Measurements from ENCODE around the gene MMS19.

DNA sequence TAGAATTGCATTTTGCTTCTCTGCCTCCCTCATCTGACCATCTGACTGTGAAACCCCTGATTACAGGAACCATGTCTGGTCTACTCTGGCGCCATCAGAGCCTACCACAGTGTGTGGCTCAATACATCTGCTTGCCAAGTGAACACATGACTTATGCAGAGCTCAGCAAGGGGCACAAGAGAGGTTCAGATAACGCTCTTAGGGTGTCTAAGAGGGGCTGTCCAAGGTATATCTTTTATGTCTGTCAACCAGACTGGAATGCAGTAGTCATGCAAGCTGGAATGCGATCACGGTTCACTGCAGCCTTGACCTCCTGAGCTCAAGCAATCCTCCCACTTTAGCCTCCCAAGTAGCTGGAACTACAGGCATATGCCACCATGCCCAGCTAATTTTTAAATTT lies 86.8 kb downstream of the MMS19 start:
- TF ChIP-seq, protein P1, sequence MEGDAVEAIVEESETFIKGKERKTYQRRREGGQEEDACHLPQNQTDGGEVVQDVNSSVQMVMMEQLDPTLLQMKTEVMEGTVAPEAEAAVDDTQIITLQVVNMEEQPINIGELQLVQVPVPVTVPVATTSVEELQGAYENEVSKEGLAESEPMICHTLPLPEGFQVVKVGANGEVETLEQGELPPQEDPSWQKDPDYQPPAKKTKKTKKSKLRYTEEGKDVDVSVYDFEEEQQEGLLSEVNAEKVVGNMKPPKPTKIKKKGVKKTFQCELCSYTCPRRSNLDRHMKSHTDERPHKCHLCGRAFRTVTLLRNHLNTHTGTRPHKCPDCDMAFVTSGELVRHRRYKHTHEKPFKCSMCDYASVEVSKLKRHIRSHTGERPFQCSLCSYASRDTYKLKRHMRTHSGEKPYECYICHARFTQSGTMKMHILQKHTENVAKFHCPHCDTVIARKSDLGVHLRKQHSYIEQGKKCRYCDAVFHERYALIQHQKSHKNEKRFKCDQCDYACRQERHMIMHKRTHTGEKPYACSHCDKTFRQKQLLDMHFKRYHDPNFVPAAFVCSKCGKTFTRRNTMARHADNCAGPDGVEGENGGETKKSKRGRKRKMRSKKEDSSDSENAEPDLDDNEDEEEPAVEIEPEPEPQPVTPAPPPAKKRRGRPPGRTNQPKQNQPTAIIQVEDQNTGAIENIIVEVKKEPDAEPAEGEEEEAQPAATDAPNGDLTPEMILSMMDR (IDR thresholded peaks at IDR 0.05), result no peak
- TF ChIP-seq POLR2A (IDR thresholded peaks at IDR 0.05), result no peak
